HepG2 (cell line): Measurements from ENCODE around the gene RPS25. TPM values are rescaled to one million over a fixed set of nuclear protein-coding genes. Genes with fewer than 3 reads are reported as not detected.

Source experiments
- ATAC-seq: fragments of 200-7000 bp; cut with Tn5 transposase; 3 replicates; pipeline ENCODE4 v1.9.1; 2020; ENCODE audit warnings: mild to moderate bottlenecking, moderate library complexity
- BruUV-seq: library from RNA; stranded (reverse); fragments of 400-500 nt; replicated peaks from 2 replicates; lab custom pipeline; 2021; lab: Mats Ljungman, UMichigan
- CTCF ChIA-PET: fragments of 300-600 bp; formaldehyde crosslinking; extraction: SDS; loops from one replicate; lab custom pipeline; 2021; ENCODE audit warnings: low total read pairs, inconsistent platforms, low intra/inter-chr PET ratio; lab: Yijun Ruan, JAX
- POLR2A ChIA-PET: fragments of 350-600 bp; sonication (Branson Sonifier 250); formaldehyde crosslinking; loops from one replicate; lab custom pipeline; 2020; ENCODE audit warnings: antibody characterized with exemption, inconsistent platforms; lab: Yijun Ruan, JAX
- DNase-seq: peaks from one replicate; pipeline ENCODE4 v3.0.0-alpha.2; 2015; ENCODE audit warnings: low spot score
- FAIRE-seq: peaks from 3 replicates; lab custom pipeline; 2011; peaks lifted over from hg19 to GRCh38; lab: Jason Lieb, UNC
- H2AFZ ChIP-seq: one replicate; pipeline ENCODE4 v1.6.1; 2011; ENCODE audit warnings: low read length, inconsistent platforms
- H3K27ac ChIP-seq: fragments of 300-600 bp; 3 replicates; pipeline ENCODE4 v1.8.0; 2011; ENCODE audit warnings: mixed run types, mild to moderate bottlenecking, mixed read lengths, low read length, inconsistent platforms; ENCODE audit not compliant: insufficient read depth; ENCODE audit errors: extremely low read length
- H3K27me3 ChIP-seq, 2 experiments: fragments of 200-600 bp in 1 of 2; 2 replicates in 1 of 2; 3 replicates in 1 of 2; pipeline versions ENCODE4 v1.6.0 to v1.8.0; 2011; ENCODE audit warnings: low read length in 2 of 2, mild to moderate bottlenecking in 2 of 2, moderate library complexity in 2 of 2, inconsistent platforms in 1 of 2; ENCODE audit not compliant: insufficient read depth in 2 of 2, control insufficient read depth in 1 of 2
- H3K36me3 ChIP-seq, 2 experiments: fragments of 200-600 bp in 1 of 2; replicated peaks in 1 of 2; 2 replicates in 1 of 2; 3 replicates in 1 of 2; pipeline versions ENCODE4 v1.5.1 to v1.8.0; 2011; ENCODE audit warnings: low read length in 2 of 2, inconsistent platforms in 1 of 2; ENCODE audit not compliant: insufficient read depth in 2 of 2, control insufficient read depth in 1 of 2
- H3K4me1 ChIP-seq: 2 replicates; pipeline ENCODE4 v1.5.1; 2012; ENCODE audit warnings: low read length, inconsistent platforms; ENCODE audit not compliant: insufficient read depth
- H3K4me2 ChIP-seq: 2 replicates; pipeline ENCODE4 v1.6.0; 2011; ENCODE audit warnings: low read depth, low read length, inconsistent platforms
- H3K4me3 ChIP-seq, 3 experiments: fragments of 200-600 bp in 1 of 3; sonication (generic), shearing (Covaris generic) in 1 of 3; replicated peaks in 1 of 3; 2 replicates each; pipeline ENCODE4 v1.5.1; 2011 to 2016; ENCODE audit warnings: low read length in 3 of 3, inconsistent platforms in 2 of 3, low read depth in 2 of 3, mild to moderate bottlenecking in 2 of 3, control low read depth in 1 of 3, mixed read lengths in 1 of 3; ENCODE audit not compliant: insufficient read depth in 1 of 3
- H3K79me2 ChIP-seq: one replicate; pipeline ENCODE4 v1.6.1; 2011; ENCODE audit warnings: low read length, inconsistent platforms; ENCODE audit not compliant: insufficient read depth
- H3K9ac ChIP-seq: 2 replicates; pipeline ENCODE4 v1.6.0; 2011; ENCODE audit warnings: mild to moderate bottlenecking, low read depth, low read length, inconsistent platforms; ENCODE audit not compliant: insufficient read depth
- H3K9me3 ChIP-seq: 2 replicates; pipeline ENCODE4 v1.5.1; 2012; ENCODE audit warnings: mild to moderate bottlenecking, low read length
- H4K20me1 ChIP-seq: 2 replicates; pipeline ENCODE4 v1.6.0; 2011; ENCODE audit warnings: inconsistent platforms, mild to moderate bottlenecking, low read length, moderate library complexity; ENCODE audit not compliant: insufficient read depth
- NONO ChIP-seq, 2 experiments: fragments of 450-650 bp in 1 of 2; sonication (generic) in 1 of 2; formaldehyde crosslinking in 1 of 2; IDR thresholded peaks in 1 of 2; conservative IDR thresholded peaks in 1 of 2; 2 replicates each; pipeline versions ENCODE4 v1.6.1 to v1.8.0; 2017 to 2022; ENCODE audit warnings: mild to moderate bottlenecking in 1 of 2, missing genetic modification reagents in 1 of 2, moderate library complexity in 1 of 2
- PITX1 ChIP-seq: sonication (generic); formaldehyde crosslinking; IDR thresholded peaks from 2 replicates; pipeline ENCODE4 v1.5.1; 2020; ENCODE audit warnings: mild to moderate bottlenecking, missing genetic modification reagents
- RBFOX2 ChIP-seq: fragments of 200-400 bp; formaldehyde crosslinking; IDR thresholded peaks from 2 replicates; pipeline ENCODE4 v1.6.1; 2017; ENCODE audit warnings: low read depth, mild to moderate bottlenecking, low read length
- ZBTB3 ChIP-seq: sonication (generic); formaldehyde crosslinking; IDR thresholded peaks from 2 replicates; pipeline ENCODE4 v1.4.0; 2020; ENCODE audit warnings: low read depth, mild to moderate bottlenecking, moderate library complexity, missing genetic modification reagents, borderline replicate concordance
- ZFX ChIP-seq: sonication (generic); formaldehyde crosslinking; IDR thresholded peaks from 2 replicates; pipeline ENCODE4 v1.4.0; 2020; ENCODE audit warnings: mild to moderate bottlenecking, low read depth, missing genetic modification reagents, moderate library complexity
- WGBS: methylation state at CpG from one replicate; pipeline ENCODE4 v1.1.6; 2017; ENCODE audit warnings: low lambda C conversion rate; 5-methylcytosine and 5-hydroxymethylcytosine counted together
- in situ Hi-C: cut with HindIII; loops from 2 replicates; pipeline ENCODE4 v1.10.0; 2017; ENCODE audit warnings: low pct_unique_long_range_greater_than_20kb; ENCODE audit not compliant: extremely low pct_ligation_motif_present
- intact Hi-C: fragments of 100-400 bp; cut with micrococcal nuclease; formaldehyde crosslinking; loops from one replicate; pipeline ENCODE4 v1.10.0; 2022; ENCODE audit not compliant: unreplicated experiment
- polyA plus RNA-seq, 8 experiments: library from polyadenylated mRNA; depleted of rRNA in 3 of 8; stranded (reverse) in 7 of 8; unstranded in 1 of 8; fragments of >200 nt; fragmentation: Illumina TruSeq in 4 of 8; extraction: Trizol in 4 of 8; gene quantifications; 2 replicates each; pipeline versions ENCODE4 v1.2.1 to v1.2.3, GENCODE V29; 2011 to 2016; ENCODE audit warnings: low read depth in 4 of 8, missing spikeins in 1 of 8, mixed read lengths in 1 of 8; ENCODE audit not compliant: insufficient read depth in 1 of 8
- total RNA-seq, 5 experiments: library from RNA; depleted of rRNA; stranded (reverse); fragments of >200 nt; fragmentation: Illumina TruSeq; extraction: Trizol; gene quantifications; 2 replicates each; pipeline ENCODE4 v1.2.3, GENCODE V29; 2016; ENCODE audit warnings: low read depth in 1 of 5
- TF ChIP-seq, protein P1 (sequence below): sonication (generic); formaldehyde crosslinking; IDR thresholded peaks from 2 replicates; pipeline ENCODE4 v1.4.0; 2020; ENCODE audit warnings: missing genetic modification reagents
- TF ChIP-seq, protein P2 (sequence below), 2 experiments: sonication (generic) in 1 of 2; formaldehyde crosslinking in 1 of 2; IDR thresholded peaks; 2 replicates each; pipeline versions ENCODE4 v1.5.1 to v1.6.1; 2011 to 2020; ENCODE audit warnings: borderline replicate concordance in 1 of 2, low read depth in 1 of 2, low read length in 1 of 2, mild to moderate bottlenecking in 1 of 2, missing genetic modification reagents in 1 of 2, moderate library complexity in 1 of 2
- TF ChIP-seq, protein P3 (sequence below), 2 experiments: fragments of 450-650 bp in 1 of 2; sonication (generic) in 1 of 2; formaldehyde crosslinking; IDR thresholded peaks; 2 replicates each; pipeline versions ENCODE4 v1.5.0 to v1.8.0; 2020 to 2022; ENCODE audit warnings: mild to moderate bottlenecking in 1 of 2, missing genetic modification reagents in 1 of 2

RPS25 gene
- total and polyA plus RNA-seq, 2 of the 13 experiments (the other 11 are each of a cell fraction or from before 2014, with no cell fraction given): 839 to 1,415 TPM

GRCh38 chr11:119023741-119024140 is 5.6 kb upstream of the RPS25 start:
- BruUV-seq: no TSS peak
- no peak for FAIRE-seq
- no peak for ATAC-seq
- Histone ChIP-seq H3K9me3 (no peaks in the 10 kb centered on the region), H3K36me3 (peaks cover 4% of the 10 kb centered on the region in 2 experiments; a peak in 3 of 5 replicates), H3K4me3 (no peak overlapping the region), H3K4me1 (peaks cover 92% of the 10 kb centered on the region), H2AFZ (no peak overlapping the region), H3K4me2 (peak overlapping the region; percentile 99), H3K27me3 (peaks cover 0 to 3% of the 10 kb centered on the region in 2 experiments; a peak in 2 of 5 replicates), H4K20me1 (peaks cover 5% of the 10 kb centered on the region; the same call in 1 of the 2 replicates), H3K9ac (no peak overlapping the region), H3K27ac (peak overlapping the region; percentile 77), H3K79me2 (peaks cover 62% of the 10 kb centered on the region)
- POLR2A ChIA-PET: interaction anchor here (1.0 to 2.8 kb wide), 5 partner anchors 8 to 71 kb away, joined by 3 to 12 read pairs (median 6); partner anchors contain the start of genes CENATAC and VPS11
- DNase-seq: no peak
- CTCF ChIA-PET: no interaction called here
- TF ChIP-seq RBFOX2: peak; percentile 45; the same call in 1 of the 2 replicates
- TF ChIP-seq, protein P1, sequence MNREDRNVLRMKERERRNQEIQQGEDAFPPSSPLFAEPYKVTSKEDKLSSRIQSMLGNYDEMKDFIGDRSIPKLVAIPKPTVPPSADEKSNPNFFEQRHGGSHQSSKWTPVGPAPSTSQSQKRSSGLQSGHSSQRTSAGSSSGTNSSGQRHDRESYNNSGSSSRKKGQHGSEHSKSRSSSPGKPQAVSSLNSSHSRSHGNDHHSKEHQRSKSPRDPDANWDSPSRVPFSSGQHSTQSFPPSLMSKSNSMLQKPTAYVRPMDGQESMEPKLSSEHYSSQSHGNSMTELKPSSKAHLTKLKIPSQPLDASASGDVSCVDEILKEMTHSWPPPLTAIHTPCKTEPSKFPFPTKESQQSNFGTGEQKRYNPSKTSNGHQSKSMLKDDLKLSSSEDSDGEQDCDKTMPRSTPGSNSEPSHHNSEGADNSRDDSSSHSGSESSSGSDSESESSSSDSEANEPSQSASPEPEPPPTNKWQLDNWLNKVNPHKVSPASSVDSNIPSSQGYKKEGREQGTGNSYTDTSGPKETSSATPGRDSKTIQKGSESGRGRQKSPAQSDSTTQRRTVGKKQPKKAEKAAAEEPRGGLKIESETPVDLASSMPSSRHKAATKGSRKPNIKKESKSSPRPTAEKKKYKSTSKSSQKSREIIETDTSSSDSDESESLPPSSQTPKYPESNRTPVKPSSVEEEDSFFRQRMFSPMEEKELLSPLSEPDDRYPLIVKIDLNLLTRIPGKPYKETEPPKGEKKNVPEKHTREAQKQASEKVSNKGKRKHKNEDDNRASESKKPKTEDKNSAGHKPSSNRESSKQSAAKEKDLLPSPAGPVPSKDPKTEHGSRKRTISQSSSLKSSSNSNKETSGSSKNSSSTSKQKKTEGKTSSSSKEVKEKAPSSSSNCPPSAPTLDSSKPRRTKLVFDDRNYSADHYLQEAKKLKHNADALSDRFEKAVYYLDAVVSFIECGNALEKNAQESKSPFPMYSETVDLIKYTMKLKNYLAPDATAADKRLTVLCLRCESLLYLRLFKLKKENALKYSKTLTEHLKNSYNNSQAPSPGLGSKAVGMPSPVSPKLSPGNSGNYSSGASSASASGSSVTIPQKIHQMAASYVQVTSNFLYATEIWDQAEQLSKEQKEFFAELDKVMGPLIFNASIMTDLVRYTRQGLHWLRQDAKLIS (CRISPR knock-in tag): no peak
- intact Hi-C loops: no loop called here
- in situ Hi-C loops: no loop called here

- WGBS: 72% methylated on average over 5 of the region's 5 CpGs
- Histone ChIP-seq H3K36me3 (peaks cover 3 to 6% of the 10 kb centered on the region in 2 experiments; a peak in 4 of 5 replicates), H4K20me1 (peaks cover 7% of the 10 kb centered on the region), H3K4me2 (peak overlapping the region; percentile 42), H3K4me3 (peak overlapping the region in 1 of 3 experiments; percentile 7; a peak in 1 of 6 replicates), H2AFZ (no peak overlapping the region), H3K9ac (no peak overlapping the region; the same call in 1 of the 2 replicates), H3K27me3 (peaks cover 0 to 4% of the 10 kb centered on the region in 2 experiments; a peak in 2 of 5 replicates), H3K79me2 (peaks cover 57% of the 10 kb centered on the region), H3K27ac (peak overlapping the region; percentile 61), H3K4me1 (peaks cover 77% of the 10 kb centered on the region), H3K9me3 (no peaks in the 10 kb centered on the region)
- ChIA-PET CTCF (no interaction called here), POLR2A (interaction anchor here (1.2 to 2.7 kb wide), 2 partner anchors 34 to 46 kb away, joined by 5 to 10 read pairs; partner anchors contain the start of gene VPS11)
- ATAC-seq (no peak), FAIRE-seq (no peak), DNase-seq (no peak)
- BruUV-seq: no TSS peak
- in situ Hi-C loops (no loop called here), intact Hi-C loops (no loop called here)
- TF ChIP-seq, protein P2, sequence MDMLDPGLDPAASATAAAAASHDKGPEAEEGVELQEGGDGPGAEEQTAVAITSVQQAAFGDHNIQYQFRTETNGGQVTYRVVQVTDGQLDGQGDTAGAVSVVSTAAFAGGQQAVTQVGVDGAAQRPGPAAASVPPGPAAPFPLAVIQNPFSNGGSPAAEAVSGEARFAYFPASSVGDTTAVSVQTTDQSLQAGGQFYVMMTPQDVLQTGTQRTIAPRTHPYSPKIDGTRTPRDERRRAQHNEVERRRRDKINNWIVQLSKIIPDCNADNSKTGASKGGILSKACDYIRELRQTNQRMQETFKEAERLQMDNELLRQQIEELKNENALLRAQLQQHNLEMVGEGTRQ (IDR thresholded peaks at IDR 0.05; ENCODE audit: low read depth, low read length): no peak
- TF ChIP-seq, protein P2 (CRISPR knock-in tag; IDR thresholded peaks at IDR 0.05; ENCODE audit: borderline replicate concordance): no peak
- TF ChIP-seq ZBTB3 (CRISPR knock-in tag) (0 out of 2 replicates have a peak, but pooled peaks have one; percentile 11), PITX1 (0 out of 2 replicates have a peak, but pooled peaks have one; percentile 4), NONO (IDR thresholded peaks at IDR 0.05) (no peak), NONO (CRISPR knock-in tag; conservative IDR thresholded peaks at IDR 0.05) (0 out of 2 replicates have a peak, but pooled peaks have one; percentile 2), ZFX (CRISPR knock-in tag) (no peak)
- TF ChIP-seq, protein P3, sequence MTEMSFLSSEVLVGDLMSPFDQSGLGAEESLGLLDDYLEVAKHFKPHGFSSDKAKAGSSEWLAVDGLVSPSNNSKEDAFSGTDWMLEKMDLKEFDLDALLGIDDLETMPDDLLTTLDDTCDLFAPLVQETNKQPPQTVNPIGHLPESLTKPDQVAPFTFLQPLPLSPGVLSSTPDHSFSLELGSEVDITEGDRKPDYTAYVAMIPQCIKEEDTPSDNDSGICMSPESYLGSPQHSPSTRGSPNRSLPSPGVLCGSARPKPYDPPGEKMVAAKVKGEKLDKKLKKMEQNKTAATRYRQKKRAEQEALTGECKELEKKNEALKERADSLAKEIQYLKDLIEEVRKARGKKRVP (CRISPR knock-in tag; IDR thresholded peaks at IDR 0.05): 0 out of 4 replicates have a peak, but pooled peaks of 1 of the 2 experiments have one; percentile 3
These were observed 3.5 kb upstream of the RPS25 start for GRCh38 chr11:119021631-119022030.
